HEK293 (cell line): ENCODE measurements around the gene TESMIN.

Experiments used
- CTCF ChIA-PET: fragments of 350-600 bp; formaldehyde crosslinking; extraction: SDS; loops from one replicate; lab custom pipeline; 2021; ENCODE audit warnings: antibody characterized with exemption; lab: Yijun Ruan, JAX
- POLR2A ChIA-PET: fragments of 300-600 bp; formaldehyde crosslinking; extraction: SDS; loops from one replicate; lab custom pipeline; 2020; ENCODE audit warnings: antibody characterized with exemption, inconsistent platforms; lab: Yijun Ruan, JAX
- H3K27ac ChIP-seq: fragments of 200-500 bp; sonication (Bioruptor generic); 2 replicates; pipeline ENCODE4 v1.5.1; 2014; ENCODE audit warnings: low read depth, low read length, control low read depth, inconsistent platforms; ENCODE audit errors: extremely low read depth
- H3K36me3 ChIP-seq, 2 experiments: fragments of 200-500 bp in 1 of 2; sonication (Bioruptor generic) in 1 of 2; 1 replicate in 1 of 2; 2 replicates in 1 of 2; pipeline ENCODE4 v1.5.1; 2014 to 2017; ENCODE audit warnings: inconsistent platforms in 2 of 2, low read length in 2 of 2; ENCODE audit not compliant: control insufficient read depth in 2 of 2, insufficient read depth in 1 of 2
- H3K4me1 ChIP-seq: fragments of 200-500 bp; sonication (Bioruptor generic); 2 replicates; pipeline ENCODE4 v1.5.1; 2014; ENCODE audit warnings: mild to moderate bottlenecking, low read length, inconsistent platforms; ENCODE audit not compliant: control insufficient read depth, insufficient read depth
- H3K4me3 ChIP-seq: 2 replicates; pipeline ENCODE4 v1.5.1; 2011; ENCODE audit warnings: low read depth, mild to moderate bottlenecking, control low read depth, low read length, moderate library complexity
- H3K9me3 ChIP-seq: fragments of 200-500 bp; sonication (Bioruptor generic); 2 replicates; pipeline ENCODE4 v1.5.1; 2014; ENCODE audit warnings: low read depth, low read length, inconsistent platforms; ENCODE audit not compliant: control insufficient read depth, insufficient read depth
- INSM2 ChIP-seq: fragments of 450-650 bp; formaldehyde crosslinking; IDR thresholded peaks from 2 replicates; pipeline ENCODE4 v1.5.1; 2016; ENCODE audit warnings: missing biosample characterization, missing genetic modification characterization
- KLF8 ChIP-seq: fragments of 450-650 bp; formaldehyde crosslinking; IDR thresholded peaks from 2 replicates; pipeline ENCODE4 v1.5.1; 2016; ENCODE audit warnings: missing biosample characterization, missing genetic modification characterization
- MZF1 ChIP-seq: fragments of 450-650 bp; formaldehyde crosslinking; IDR thresholded peaks from 2 replicates; pipeline ENCODE4 v1.5.1; 2017; ENCODE audit warnings: missing biosample characterization, missing genetic modification characterization, borderline replicate concordance
- ZBTB48 ChIP-seq: fragments of 450-650 bp; formaldehyde crosslinking; IDR thresholded peaks from 2 replicates; pipeline ENCODE4 v1.5.1; 2016; ENCODE audit warnings: missing biosample characterization, missing genetic modification characterization
- ZBTB6 ChIP-seq: fragments of 450-650 bp; formaldehyde crosslinking; IDR thresholded peaks from 2 replicates; pipeline ENCODE4 v1.5.1; 2017; ENCODE audit warnings: missing biosample characterization, missing genetic modification characterization
- ZEB2 ChIP-seq: fragments of 450-650 bp; formaldehyde crosslinking; IDR thresholded peaks from 2 replicates; pipeline ENCODE4 v1.5.1; 2016; ENCODE audit warnings: missing biosample characterization, missing genetic modification characterization
- ZFP3 ChIP-seq: fragments of 450-650 bp; formaldehyde crosslinking; IDR thresholded peaks from 2 replicates; pipeline ENCODE4 v1.5.1; 2016; ENCODE audit warnings: low read depth, missing biosample characterization, missing genetic modification characterization
- ZIC2 ChIP-seq: fragments of 450-650 bp; formaldehyde crosslinking; IDR thresholded peaks from 2 replicates; pipeline ENCODE4 v1.5.1; 2016; ENCODE audit warnings: missing biosample characterization, missing genetic modification characterization
- ZNF140 ChIP-seq: fragments of 450-650 bp; formaldehyde crosslinking; IDR thresholded peaks from 2 replicates; pipeline ENCODE4 v1.5.1; 2016; ENCODE audit warnings: missing biosample characterization, missing genetic modification characterization
- ZNF148 ChIP-seq: fragments of 450-650 bp; formaldehyde crosslinking; IDR thresholded peaks from 2 replicates; pipeline ENCODE4 v1.5.0; 2017; ENCODE audit warnings: missing biosample characterization, missing genetic modification characterization, borderline replicate concordance
- ZNF221 ChIP-seq: fragments of 450-650 bp; formaldehyde crosslinking; IDR thresholded peaks from 2 replicates; pipeline ENCODE4 v1.5.1; 2017; ENCODE audit warnings: missing biosample characterization, missing genetic modification characterization, borderline replicate concordance
- ZNF302 ChIP-seq: fragments of 450-650 bp; formaldehyde crosslinking; IDR thresholded peaks from 2 replicates; pipeline ENCODE4 v1.5.1; 2016; ENCODE audit warnings: missing biosample characterization, missing genetic modification characterization, low read depth
- ZNF354C ChIP-seq: fragments of 450-650 bp; formaldehyde crosslinking; IDR thresholded peaks from 2 replicates; pipeline ENCODE4 v1.5.1; 2016; ENCODE audit warnings: missing biosample characterization, missing genetic modification characterization, low read depth, borderline replicate concordance
- ZNF426 ChIP-seq: fragments of 450-650 bp; formaldehyde crosslinking; IDR thresholded peaks from 2 replicates; pipeline ENCODE4 v1.5.1; 2017; ENCODE audit warnings: missing biosample characterization, missing genetic modification characterization, mild to moderate bottlenecking, inconsistent platforms, moderate library complexity
- ZNF48 ChIP-seq: fragments of 450-650 bp; formaldehyde crosslinking; IDR thresholded peaks from 2 replicates; pipeline ENCODE4 v1.5.1; 2016; ENCODE audit warnings: missing biosample characterization, missing genetic modification characterization
- ZNF530 ChIP-seq: fragments of 450-650 bp; formaldehyde crosslinking; IDR thresholded peaks from 2 replicates; pipeline ENCODE4 v1.5.1; 2016; ENCODE audit warnings: low read depth, missing biosample characterization, missing genetic modification characterization
- ZNF555 ChIP-seq: fragments of 450-650 bp; formaldehyde crosslinking; conservative IDR thresholded peaks from 2 replicates; pipeline ENCODE4 v1.5.1; 2017; ENCODE audit warnings: missing biosample characterization, mild to moderate bottlenecking, missing genetic modification characterization, inconsistent platforms
- ZNF558 ChIP-seq: fragments of 450-650 bp; formaldehyde crosslinking; IDR thresholded peaks from 2 replicates; pipeline ENCODE4 v1.5.1; 2016; ENCODE audit warnings: missing biosample characterization, missing genetic modification characterization
- ZNF585B ChIP-seq: fragments of 450-650 bp; formaldehyde crosslinking; IDR thresholded peaks from 2 replicates; pipeline ENCODE4 v1.5.1; 2016; ENCODE audit warnings: missing biosample characterization, missing genetic modification characterization
- ZNF629 ChIP-seq: fragments of 450-650 bp; formaldehyde crosslinking; IDR thresholded peaks from 2 replicates; pipeline ENCODE4 v1.5.1; 2017; ENCODE audit warnings: missing biosample characterization, missing genetic modification characterization
- ZNF76 ChIP-seq: fragments of 450-650 bp; formaldehyde crosslinking; IDR thresholded peaks from 2 replicates; pipeline ENCODE4; 2016; ENCODE audit warnings: low read depth, missing biosample characterization, missing genetic modification characterization, borderline replicate concordance
- ZSCAN23 ChIP-seq: fragments of 450-650 bp; formaldehyde crosslinking; IDR thresholded peaks from 2 replicates; pipeline ENCODE4 v1.5.1; 2016; ENCODE audit warnings: missing biosample characterization, missing genetic modification characterization

TESMIN gene

GRCh38 chr11:68709062-68709461 is 42.3 kb downstream of the TESMIN start (continued):
- TF ChIP-seq ZNF354C (tag by site-specific recombination) (no peak), ZNF530 (tag by site-specific recombination) (no peak), ZBTB48 (tag by site-specific recombination) (no peak), ZNF140 (tag by site-specific recombination) (no peak), ZNF426 (tag by site-specific recombination) (no peak), ZNF629 (no peak), MZF1 (tag by site-specific recombination) (no peak), ZFP3 (no peak), ZNF76 (tag by site-specific recombination) (no peak)

- H3K27ac ChIP-seq = no peak overlapping the region
- ChIA-PET POLR2A (no interaction called here), CTCF (interaction anchor here (0.6 to 0.7 kb wide), 2 partner anchors 28 to 537 kb away, joined by 3 read pairs; no protein-coding TSS in a partner anchor)
- no peaks in the 10 kb centered on the region for H3K9me3 ChIP-seq
- no peaks in the 10 kb centered on the region for H3K36me3 ChIP-seq
- H3K4me1 ChIP-seq = no peaks in the 10 kb centered on the region
- no peak overlapping the region for H3K4me3 ChIP-seq
- no peak for TF ChIP-seq INSM2 (tag by site-specific recombination)
- no peak for TF ChIP-seq ZNF354C (tag by site-specific recombination)
- TF ChIP-seq ZBTB6 (tag by site-specific recombination) = no peak
- TF ChIP-seq ZEB2 (tag by site-specific recombination) = no peak
- no peak for TF ChIP-seq ZNF221 (tag by site-specific recombination)
- TF ChIP-seq KLF8 (tag by site-specific recombination) = no peak
- TF ChIP-seq ZNF148 (tag by site-specific recombination) = no peak
- TF ChIP-seq ZIC2 = no peak
- TF ChIP-seq ZNF558 (tag by site-specific recombination) = no peak
- TF ChIP-seq ZNF48 (tag by site-specific recombination) = no peak
- no peak for TF ChIP-seq ZNF302 (tag by site-specific recombination)
- no peak for TF ChIP-seq ZSCAN23 (tag by site-specific recombination)
- TF ChIP-seq ZNF585B = no peak
- no peak for TF ChIP-seq ZNF555 (tag by site-specific recombination)
- TF ChIP-seq, all 188 proteins: peak for 0
Measured at GRCh38 chr11:68707527-68707926, 43.8 kb downstream of the TESMIN start.
